HG03025 (cell line): Measurements from ENCODE around the gene RAB25.
"Not testable (repeated sequence)": the region's sequence is repeated elsewhere in the genome, so short reads cannot be mapped to it uniquely, and the experiment has no call there.

Experiments
- ATAC-seq: cut with Tn5 transposase; IDR thresholded peaks from one replicate; pipeline ENCODE4 v1.9.1; 2021; ENCODE audit warnings: mild to moderate bottlenecking, moderate library complexity; ENCODE audit not compliant: unreplicated experiment, low FRiP score

The RAB25 gene

GRCh38 chr1:156060937-156061636 is at the start of gene RAB25:
RAB25 (plus strand) TSS chr1:156061160; CDS start chr1:156061401, 241 bp downstream.
- no peak for ATAC-seq

- no peak for ATAC-seq
Observed at GRCh38 chr1:156012051-156012817, 48.7 kb upstream of the RAB25 start.

- no peak for ATAC-seq
Observed at GRCh38 chr1:156014829-156015228, 46.1 kb upstream of the RAB25 start.

DNA sequence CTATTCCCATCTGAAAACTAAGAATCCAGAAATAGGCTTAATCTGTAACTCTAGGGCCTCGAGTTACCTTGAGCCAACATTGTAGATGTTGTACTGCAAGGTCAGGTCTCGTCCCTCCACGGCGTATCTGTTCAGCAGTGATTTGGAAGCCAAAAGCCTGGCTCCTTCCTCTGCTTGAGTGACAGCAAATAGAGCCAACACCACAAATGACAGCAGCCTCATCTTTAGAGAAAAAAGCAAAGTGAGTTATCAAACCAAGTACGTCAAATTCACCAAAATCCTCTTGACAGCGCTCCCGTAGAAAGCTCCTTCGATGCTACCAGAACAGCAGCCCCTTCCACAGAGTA is 41.0 kb upstream of the RAB25 start:
- ATAC-seq, result no peak

DNA sequence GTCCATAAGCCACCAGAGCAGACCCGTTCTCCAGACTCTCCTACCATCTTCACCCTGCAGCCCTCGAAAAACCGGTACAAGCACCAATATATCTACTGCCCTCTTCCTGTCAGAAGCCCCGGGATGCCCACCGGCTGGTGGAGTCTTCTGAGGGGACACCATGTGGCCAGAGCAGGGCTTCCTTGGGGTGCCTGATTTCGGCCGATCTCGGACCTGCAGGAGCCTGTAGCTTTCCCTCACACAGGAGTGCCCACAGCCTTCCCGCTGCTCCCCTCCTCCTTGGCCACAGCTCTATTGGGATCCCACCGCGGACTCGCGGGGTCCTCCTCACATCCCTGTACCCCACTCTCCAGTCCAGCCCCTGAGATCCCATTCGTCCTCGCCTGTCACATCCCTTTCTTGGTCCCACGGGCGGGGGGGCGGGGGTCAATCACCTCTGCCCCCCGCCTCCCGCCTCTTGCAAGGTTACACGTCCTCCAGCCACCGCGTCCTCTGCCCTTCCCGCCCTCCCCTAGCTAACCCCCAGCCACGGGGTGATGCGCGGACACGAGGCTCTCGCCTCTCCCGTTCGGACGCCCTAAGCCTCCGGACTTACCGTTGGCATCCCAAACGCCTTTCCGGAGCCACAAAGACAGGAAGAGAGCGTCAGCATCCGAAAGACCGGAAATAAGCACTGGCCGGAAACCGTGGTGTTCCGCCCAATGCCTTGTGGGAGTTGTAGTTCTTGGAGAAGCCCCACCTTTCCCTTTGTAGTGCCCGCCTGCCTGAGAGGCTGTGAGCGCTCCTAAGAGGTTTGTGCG is 40.5 kb upstream of the RAB25 start, which contains the start of gene SSR2:
Gene SSR2 (minus strand): TSS at position 659 of the 800 bp plus-strand sequence. CDS start 784 bp downstream, outside the sequence.
- peak; percentile 87 for ATAC-seq

DNA sequence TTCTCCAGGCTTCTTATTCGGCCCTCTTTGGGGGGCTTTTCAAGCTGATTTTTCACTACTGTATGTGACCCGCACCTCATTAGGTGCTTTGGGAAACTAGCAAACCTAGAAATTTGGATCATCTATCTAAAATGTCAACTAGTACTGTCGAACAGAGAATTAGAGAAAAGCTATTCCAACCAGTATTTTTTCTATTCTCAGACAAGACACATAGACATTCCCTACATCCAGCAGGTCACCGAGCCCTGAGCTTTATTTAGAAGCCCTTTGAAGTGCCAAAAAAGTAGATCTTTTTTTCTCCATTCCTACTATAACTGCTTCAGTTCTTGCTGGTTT is 39.9 kb upstream of the RAB25 start:
- ATAC-seq, result no peak

- no peak for ATAC-seq
Observed at GRCh38 chr1:156021954-156022353, 39.0 kb upstream of the RAB25 start.

DNA sequence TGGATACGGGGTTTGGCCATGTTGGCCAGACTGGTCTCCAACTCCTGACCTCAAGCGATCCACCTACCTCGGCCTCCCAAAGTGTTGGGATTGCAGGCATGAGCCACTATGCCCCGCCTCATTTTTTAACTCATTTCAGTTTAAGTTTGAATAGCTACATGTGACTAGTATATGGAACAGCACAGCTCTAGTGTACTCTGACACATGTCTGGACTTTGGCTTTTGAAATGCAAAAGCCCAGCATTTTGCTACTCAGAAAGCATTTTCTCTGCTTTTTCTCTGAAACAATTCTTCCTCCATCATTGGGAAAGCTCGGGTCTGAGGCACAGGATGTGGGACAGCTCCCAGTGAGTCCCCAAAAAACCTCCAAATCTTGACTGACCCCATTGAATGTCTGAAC is 36.2 kb upstream of the RAB25 start:
- ATAC-seq, result no peak

DNA sequence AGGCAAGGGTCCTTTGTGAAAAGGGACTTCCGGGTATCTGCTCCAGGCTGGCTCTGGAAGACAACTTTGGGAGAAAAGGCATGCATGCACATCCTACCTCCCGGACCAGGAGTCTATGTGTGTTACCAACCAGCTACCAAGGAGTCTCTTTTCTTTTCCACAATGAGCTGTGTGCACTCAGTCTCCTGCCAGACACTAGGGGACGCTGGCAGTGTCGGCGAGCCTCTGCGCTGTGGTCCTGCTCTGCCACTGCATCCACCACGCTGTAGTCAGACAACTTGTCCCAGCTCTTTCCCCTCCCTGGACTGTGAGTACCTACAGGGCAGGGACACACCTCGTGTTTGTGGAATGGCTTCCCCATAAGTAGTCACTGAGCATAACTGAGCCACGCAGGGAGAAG is 35.1 kb upstream of the RAB25 start:
- ATAC-seq, result no peak

DNA sequence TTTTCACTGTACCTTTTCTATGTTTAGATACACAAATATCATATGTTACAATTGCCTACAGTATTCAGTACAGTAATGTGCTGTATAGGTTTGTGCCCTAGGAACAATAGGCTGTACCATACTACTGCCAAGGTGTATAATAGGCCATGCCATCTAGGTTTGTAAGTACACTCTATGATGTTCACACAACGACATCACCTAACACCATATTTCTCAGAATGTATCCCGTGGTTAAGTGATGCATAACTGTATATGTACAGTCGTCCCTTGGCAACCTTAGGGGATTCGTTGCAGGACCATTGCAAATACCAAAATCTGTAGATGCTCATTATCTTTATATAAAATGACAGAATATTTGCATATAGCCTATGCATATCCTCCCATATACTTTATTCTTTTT is 34.4 kb upstream of the RAB25 start:
- no peak for ATAC-seq

DNA sequence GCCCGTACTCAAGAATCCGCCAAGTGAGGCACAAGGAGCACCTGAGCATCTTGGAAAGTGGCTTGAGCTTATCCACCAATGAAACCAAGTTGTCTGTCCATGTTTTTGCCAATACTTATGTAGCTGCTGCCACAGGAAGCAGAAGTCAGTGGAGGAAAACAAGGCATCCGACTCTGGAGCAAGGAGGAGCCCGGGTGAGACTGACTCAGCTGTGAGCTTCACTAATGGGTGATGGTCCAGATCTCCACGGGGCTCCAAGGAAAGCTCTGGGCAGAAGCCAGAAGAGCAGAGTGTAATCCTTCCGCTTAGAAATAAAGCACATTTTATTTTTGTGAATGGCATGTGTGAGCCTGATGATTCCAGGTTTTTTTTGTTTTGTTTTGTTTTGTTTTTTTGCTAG is 27.9 kb upstream of the RAB25 start:
- no peak for ATAC-seq

DNA sequence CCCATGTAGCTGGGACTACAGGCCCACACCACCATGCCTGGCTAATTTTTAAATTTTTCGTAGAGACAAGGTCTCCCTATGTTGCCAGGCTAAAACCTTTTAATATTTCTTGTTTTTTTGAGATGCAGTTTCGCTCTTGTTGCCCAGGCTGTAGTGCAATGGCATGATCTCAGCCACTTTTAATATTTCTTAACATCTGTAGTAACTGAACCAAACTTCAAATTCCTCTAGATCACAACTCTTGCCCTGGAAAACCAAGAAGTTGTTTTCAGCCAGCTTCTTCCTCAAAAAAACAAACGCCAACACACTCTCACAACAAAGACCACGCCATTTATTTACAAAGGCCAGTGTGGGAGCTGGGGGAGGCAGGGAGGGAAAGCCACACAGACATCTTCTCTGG is 26.0 kb upstream of the RAB25 start:
- ATAC-seq, result not testable (repeated sequence)

GRCh38 chr1:156042828-156043227 is 18.1 kb upstream of the RAB25 start:
- ATAC-seq, result no peak

DNA sequence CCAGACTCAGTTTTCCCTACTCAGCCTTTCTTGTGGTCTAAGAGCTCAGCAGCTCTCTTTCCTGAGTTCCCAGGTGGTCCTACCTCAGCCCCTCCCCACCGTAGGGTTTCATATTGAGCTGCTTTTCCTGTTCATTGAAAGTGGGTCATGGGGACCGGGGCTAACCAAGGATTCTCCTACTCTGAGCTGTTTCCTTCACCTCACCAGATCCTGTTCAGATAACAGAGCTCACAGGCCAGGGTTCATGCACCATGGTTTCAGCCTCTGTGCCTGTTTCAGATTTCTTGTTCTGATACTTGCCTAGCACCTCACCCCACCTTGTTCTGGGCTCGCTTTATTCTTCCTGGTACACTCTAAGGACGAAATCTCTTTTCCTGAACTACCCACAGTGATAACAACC is 15.9 kb upstream of the RAB25 start:
- ATAC-seq, result no peak

DNA sequence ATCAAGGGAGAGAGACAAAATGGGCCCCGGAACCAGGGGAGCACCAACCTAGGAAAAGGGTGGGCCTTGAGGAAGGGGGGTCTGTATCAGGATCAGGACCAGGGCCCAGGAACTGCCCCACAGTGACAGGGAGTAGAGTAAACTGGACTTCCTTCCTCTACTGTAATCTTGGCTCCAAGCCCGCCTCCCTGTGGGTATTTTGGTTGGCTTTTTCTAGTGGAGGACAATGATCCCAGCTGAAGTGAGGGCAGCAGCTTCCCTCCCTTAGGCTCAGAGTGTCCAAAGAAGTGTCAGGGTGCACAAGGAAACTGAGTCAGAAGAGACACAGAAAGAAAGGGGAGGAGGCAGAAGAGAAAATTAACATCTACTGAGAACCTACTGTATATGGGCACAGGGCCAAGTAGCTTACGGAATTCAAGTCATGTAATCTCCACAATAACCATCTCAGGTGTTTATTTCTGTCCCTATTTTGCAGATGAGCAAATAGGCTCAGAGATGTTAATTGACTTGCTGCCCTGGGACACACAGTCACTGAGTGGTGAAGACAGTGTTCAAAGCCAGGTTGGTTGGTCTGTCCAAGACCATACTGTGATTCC is 12.2 kb upstream of the RAB25 start:
- no peak for ATAC-seq

GRCh38 chr1:156050376-156050775 is 10.6 kb upstream of the RAB25 start:
- ATAC-seq, result no peak

DNA sequence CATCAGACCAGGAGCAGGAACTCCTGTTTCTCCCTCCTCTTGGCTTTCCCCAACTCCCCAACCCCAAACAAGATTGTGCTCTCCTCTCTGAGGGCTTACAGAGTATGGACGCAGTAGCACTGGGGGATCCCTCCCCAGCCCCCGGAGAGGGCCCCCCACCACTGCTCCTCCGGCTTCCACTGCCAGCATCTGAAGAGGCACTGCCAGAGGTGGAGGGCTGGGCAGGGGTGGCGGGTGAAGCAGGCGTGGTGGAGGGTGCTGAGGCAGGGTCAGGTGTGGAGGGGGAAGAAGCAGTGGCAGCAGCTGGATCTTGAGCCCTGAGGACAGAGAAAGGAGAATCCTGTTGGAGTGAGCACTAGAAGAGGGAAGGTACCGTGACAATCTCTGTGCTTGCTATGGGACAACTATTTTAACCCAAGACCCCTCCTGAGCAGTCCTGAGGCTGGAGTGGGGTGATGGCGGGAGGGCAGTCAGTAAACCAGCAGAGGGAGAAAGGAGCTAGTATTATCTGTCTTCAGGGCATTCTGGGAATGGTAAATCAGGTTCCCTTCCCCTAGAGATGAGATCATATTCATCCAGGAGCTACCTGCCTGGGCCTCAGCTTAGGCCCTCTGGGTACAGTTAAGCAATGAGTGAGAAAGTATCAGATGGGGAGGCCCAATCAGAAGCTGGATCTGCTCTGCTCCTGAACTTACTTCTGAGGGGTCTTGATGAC is 9.8 kb upstream of the RAB25 start:
- ATAC-seq, result no peak

DNA sequence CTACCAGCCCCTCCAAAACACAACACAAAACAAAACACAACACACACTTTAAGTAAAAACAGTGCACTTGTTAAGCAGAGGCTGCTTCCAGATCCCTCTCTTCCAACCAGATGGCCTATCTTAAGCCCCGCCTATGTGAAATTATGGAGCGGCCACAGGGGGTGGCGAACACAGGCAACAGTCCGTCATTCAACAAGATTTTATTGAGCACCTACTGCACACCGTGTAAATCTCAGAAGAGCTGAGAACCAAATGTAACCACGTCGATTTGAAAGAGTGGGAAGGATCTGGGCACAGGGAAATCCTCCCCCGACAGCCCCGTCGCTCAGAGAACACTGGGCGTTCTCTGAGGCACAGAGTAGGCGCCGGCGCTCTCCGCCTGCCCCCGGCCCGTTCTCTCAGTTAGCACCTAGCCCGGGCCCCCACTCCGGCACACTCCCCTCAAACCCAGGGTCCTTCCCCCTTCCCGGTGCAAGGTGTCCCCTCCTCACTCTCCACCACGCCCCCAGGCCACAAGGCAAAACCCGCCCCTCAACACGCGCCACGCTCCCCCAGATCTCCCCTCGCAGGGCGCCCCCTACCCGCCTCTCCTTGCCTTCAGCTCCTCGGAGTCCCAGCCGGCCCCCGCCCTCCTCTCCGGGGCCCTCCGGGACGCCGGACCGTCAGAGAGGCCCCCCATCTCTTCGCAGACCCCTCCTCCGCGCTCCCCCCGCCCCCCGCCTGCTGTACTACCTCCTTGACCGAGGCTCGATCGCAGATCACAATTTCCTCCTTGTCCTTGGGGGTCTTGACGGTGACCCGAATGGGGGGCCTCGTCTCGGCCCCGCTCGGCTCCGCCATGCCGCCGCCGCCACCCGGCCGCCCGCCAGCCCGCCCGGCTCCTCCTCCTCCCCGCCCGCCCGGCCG is 7.8 kb upstream of the RAB25 start:
- no peak for ATAC-seq

DNA sequence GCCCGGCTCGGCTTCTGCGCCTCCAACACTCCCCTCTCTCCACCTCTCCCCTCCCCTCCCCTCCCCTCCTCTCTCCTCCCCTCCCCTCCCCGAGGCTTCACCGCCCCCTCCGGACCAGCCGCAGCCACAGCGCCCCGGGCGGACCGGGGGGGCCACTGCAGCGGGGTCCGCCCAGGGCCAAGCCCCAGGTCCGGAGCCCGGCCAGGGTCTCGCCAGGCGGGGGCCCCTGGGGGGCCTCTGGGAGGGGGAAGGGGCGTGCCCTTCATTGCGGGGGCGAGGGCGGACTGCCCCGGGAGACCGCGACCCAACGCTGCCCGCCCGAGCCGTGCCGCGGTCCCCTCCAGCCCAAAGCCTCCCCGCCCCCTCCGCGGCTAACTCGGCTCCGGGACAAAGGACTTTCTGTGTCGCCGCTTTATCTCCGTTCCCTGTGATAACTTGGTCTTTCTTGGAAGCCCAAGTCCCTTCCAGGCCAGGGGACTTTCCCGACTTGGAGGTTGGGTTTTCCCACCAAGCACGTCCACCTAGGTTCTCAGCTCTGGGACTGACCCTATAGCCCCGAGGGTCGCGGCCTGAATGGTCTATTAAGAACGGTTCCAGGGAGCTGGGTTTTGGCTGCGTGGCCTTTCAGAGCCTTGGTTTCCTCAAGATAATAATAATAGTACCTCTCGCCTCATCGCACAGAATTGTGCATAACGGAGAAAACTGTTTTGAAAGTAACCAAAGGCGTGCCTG is 7.0 kb upstream of the RAB25 start, which contains the start of gene UBQLN4:
Gene UBQLN4 (minus strand): TSS at position 31 of the 732 bp plus-strand sequence. CDS start 97 bp downstream, outside the sequence.
- ATAC-seq, result no peak
